GM12864 (cell line): ENCODE measurements around the gene GLS.
A peak's percentile ranks its signal among the peaks of the same experiment; 100 is the strongest.
"Not testable (repeated sequence)": the region's sequence is repeated elsewhere in the genome, so short reads cannot be mapped to it uniquely, and the experiment has no call there.

ENCODE experiments used
- DNase-seq: peaks from one replicate; pipeline ENCODE4 v3.0.0-alpha.2; 2011; ENCODE audit warnings: low read depth
- H3K4me3 ChIP-seq: 2 replicates; pipeline ENCODE4 v1.5.1; 2011; ENCODE audit warnings: mild to moderate bottlenecking, low read depth, low read length, control low read depth
- TF ChIP-seq, protein P1 (sequence below): IDR thresholded peaks from 2 replicates; pipeline ENCODE4 v1.5.1; 2011; ENCODE audit warnings: low read depth, mild to moderate bottlenecking, moderate library complexity, low read length, control low read depth, inconsistent platforms; ENCODE audit errors: missing control alignments

The GLS gene

DNA sequence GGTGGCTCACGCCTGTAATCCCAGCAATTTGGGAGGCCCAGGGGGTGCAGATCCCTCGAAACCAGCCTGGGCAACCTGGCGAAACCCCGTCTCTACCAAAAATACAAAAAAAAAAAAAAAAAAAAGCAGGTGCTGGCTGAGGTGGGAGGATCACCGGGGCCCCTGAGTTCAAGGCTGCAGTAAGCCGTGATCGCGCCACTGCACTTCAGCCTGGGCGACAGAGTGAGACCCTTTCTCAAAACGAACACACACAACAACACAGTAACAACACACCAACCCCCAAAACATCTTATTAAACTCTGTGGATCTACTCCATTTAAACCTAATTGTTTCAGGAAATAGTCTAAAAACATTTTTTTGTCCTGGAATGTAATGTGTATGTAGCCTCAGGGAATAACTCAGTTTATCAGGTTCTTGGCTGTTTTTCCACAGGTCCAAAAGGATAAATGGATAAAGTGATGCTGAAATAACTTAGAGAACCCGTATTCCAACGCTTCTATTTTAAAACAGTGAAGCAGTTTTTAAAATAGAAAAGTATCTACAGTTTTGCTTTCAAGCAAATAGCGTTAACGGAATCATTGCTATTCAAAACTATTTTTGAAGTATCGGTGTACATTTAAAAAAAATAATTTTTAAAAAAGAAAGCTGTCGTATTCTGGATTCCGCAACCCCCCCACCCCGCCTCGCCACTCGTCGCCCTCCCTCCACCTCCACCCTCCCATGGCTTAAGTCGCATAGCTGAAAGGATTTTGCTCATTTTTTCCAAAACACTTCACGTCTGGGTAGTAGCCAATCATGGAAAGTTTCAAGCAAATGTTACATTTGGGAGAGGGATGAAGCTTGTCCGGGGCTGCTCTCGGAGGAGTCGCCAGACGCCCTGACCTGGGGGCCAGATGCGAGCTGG, 895 bp upstream of the GLS start:
- H3K4me3 ChIP-seq = peak overlapping the region; percentile 99
- DNase-seq = no peak
- TF ChIP-seq, protein P1, sequence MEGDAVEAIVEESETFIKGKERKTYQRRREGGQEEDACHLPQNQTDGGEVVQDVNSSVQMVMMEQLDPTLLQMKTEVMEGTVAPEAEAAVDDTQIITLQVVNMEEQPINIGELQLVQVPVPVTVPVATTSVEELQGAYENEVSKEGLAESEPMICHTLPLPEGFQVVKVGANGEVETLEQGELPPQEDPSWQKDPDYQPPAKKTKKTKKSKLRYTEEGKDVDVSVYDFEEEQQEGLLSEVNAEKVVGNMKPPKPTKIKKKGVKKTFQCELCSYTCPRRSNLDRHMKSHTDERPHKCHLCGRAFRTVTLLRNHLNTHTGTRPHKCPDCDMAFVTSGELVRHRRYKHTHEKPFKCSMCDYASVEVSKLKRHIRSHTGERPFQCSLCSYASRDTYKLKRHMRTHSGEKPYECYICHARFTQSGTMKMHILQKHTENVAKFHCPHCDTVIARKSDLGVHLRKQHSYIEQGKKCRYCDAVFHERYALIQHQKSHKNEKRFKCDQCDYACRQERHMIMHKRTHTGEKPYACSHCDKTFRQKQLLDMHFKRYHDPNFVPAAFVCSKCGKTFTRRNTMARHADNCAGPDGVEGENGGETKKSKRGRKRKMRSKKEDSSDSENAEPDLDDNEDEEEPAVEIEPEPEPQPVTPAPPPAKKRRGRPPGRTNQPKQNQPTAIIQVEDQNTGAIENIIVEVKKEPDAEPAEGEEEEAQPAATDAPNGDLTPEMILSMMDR = no peak

DNA sequence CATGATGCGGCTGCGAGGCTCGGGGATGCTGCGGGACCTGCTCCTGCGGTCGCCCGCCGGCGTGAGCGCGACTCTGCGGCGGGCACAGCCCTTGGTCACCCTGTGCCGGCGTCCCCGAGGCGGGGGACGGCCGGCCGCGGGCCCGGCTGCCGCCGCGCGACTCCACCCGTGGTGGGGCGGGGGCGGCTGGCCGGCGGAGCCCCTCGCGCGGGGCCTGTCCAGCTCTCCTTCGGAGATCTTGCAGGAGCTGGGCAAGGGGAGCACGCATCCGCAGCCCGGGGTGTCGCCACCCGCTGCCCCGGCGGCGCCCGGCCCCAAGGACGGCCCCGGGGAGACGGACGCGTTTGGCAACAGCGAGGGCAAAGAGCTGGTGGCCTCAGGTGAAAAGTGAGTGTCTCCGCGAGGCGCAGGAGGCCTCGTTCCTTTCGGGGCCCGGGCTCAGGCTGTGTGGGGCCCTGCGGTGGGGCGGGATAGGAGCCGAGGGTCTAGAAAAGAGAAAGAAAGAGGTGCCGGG, 520 bp downstream of the GLS start:
- DNase-seq = no peak
- H3K4me3 ChIP-seq = peak overlapping the region; percentile 99
- TF ChIP-seq, protein P1 = no peak

DNA sequence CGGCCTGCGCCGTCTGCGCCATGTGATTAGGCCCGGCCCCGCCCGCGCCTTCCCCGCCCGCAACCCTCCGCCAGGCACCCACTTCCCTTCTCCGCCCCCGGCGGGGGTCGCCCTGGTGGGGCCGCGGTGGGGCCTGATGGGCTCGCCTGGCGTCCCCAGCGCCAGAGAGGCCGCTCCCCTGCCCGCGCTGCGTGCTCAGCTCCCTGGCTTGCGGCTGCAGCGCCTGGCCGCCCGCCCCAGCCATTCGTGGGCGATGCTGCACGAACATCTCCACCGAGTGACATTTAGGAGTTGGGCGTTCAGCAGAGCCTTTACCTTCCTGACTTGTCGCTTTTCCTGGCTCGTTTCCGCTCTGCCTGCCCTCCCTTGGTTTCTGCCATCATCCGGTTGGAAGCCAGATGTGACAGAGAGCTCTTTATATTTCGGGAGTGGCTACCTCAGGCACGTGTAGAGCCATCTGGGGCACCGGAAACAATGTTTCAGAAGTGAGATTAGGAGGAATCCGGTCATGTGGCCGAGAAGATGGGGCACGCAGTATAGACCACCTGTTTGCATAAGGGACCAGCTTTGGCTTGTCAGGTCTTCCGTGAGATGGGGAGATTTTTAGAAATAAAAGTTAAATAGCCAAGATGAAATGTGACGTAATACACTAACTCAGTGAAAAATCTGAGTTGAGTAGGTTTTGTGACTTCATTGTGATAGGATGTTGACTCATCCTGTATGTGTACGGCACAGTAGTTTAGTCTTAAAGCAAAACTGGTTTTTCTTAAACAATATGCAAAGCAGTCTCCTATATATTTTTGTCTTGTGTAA, 1.2 kb downstream of the GLS start:
- TF ChIP-seq, protein P1 = no peak
- peak overlapping the region; percentile 99 for H3K4me3 ChIP-seq
- DNase-seq = peak; percentile 76

DNA sequence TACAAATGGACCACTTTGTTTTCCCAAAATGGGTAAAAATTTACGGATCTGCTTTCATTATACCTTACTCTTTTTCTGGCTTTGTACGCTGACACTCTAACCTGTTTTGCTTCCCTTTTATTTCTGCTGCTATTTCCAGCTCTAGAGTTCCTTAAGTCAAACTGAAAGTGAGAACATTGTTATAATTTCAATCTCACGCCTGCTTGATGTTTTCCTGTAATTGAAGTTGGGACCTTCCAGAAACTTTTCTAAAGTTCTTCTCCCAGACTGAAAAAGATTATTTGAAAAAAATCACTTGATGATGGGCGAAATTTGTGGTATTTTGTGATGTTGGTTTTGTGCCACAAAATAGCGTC, 1.8 kb downstream of the GLS start:
- H3K4me3 ChIP-seq = peak overlapping the region; percentile 99
- TF ChIP-seq, protein P1 = no peak
- no peak for DNase-seq

DNA sequence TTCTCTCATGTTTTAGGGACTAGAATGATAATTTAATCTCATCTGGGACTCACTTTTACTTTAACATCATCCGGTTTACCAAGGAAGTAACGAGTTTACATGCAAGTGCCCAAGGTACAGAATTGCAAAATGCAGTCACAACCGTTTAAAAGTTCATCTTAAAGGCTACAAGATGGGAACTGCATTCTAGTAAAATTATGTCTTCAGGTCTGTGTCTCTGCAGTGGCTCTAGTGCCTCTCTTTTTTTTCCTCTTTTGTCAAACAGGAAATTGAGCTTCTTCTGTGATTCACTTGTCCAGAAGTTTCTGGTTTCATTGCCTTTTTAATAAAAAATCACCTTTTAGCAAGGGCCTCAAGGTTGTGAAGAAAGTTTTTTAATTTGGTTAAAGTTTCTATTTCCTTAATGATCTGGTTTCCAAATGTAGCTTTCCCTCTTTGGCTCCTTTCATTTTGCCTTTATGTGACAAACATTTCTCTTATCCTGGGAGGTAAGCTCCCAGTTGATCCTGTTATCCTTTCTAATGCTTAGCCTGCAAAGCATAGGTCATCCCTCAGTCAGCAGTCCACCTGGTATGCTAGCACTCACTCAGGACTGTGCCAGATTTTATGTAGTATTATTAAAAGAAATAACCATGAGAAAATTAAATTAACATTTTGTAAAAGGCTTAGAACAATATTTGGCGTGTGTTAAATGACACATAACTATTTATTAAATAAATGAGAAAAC, 2.4 kb downstream of the GLS start:
- DNase-seq = no peak
- peak overlapping the region; percentile 99 for H3K4me3 ChIP-seq
- TF ChIP-seq, protein P1 = no peak

DNA sequence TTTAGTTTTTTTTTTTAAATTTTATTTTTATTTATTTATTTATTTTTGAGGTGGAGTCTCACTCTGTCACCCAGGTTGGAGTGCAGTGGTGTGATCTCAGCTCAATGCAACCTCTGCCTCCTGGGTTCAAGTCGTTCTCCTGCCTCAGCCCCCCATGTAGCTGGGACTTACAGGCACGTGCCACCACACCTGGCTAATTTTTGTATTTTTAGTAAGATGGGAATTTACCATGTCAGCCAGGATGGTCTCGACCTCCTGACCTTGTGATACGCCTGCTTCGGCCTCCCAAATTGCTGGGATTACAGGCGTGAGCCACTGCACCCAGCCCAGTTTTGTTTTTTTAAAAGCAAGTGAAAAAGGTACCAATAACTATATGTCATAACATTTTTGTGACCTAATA, 5.2 kb downstream of the GLS start:
- DNase-seq = not testable (repeated sequence)
- peak overlapping the region; percentile 36 for H3K4me3 ChIP-seq

DNA sequence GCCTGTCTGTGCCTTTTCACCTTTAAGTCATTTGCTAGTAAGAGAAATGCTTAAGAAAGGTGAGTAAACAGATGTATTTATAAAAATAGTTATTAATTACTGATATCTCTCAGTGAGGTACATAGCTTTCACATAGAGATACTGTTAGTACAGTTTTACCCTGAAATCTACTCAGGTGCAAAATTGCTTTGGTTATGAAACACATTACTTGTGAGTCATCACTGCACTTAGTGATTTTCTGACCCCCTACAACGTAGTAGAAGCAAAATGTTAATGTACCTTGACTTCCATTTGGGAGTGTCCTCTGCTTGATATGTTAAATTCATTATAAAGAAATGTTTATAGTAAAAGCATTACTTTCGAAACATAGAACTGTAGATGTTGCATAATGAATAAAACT, 6.5 kb downstream of the GLS start:
- no peak overlapping the region; the same call in 1 of the 2 replicates for H3K4me3 ChIP-seq
- DNase-seq = no peak
- TF ChIP-seq, protein P1 = no peak
